Neural progenitor cell (in vitro differentiated cells): Measurements from ENCODE around the gene SRBD1. TPM values are rescaled to one million over a fixed set of nuclear protein-coding genes. Genes with fewer than 3 reads are reported as not detected.

Experiments used
- DNase-seq: peaks from one replicate; pipeline ENCODE4 v3.0.0-alpha.2; 2016; ENCODE audit warnings: low spot score
- H2AFZ ChIP-seq: fragments of 200-600 bp; sonication (generic); replicated peaks from 2 replicates; pipeline ENCODE4 v1.6.1; 2016; ENCODE audit warnings: antibody characterized with exemption
- H3F3A ChIP-seq: fragments of 200-600 bp; sonication (generic); 2 replicates; pipeline ENCODE4 v1.6.1; 2016; ENCODE audit warnings: antibody characterized with exemption, low read depth
- H3K27ac ChIP-seq: fragments of 200-600 bp; sonication (generic); 2 replicates; pipeline ENCODE4 v1.5.1; 2016; ENCODE audit warnings: mild to moderate bottlenecking
- H3K27me3 ChIP-seq: fragments of 200-600 bp; sonication (generic); 2 replicates; pipeline ENCODE4 v1.6.1; 2016; ENCODE audit warnings: mild to moderate bottlenecking, moderate library complexity
- H3K36me3 ChIP-seq: fragments of 200-600 bp; sonication (generic); 2 replicates; pipeline ENCODE4 v1.5.1; 2016
- H3K4me1 ChIP-seq: fragments of 200-600 bp; sonication (generic); 2 replicates; pipeline ENCODE4 v1.6.1; 2016; ENCODE audit warnings: mixed run types
- H3K4me2 ChIP-seq: fragments of 200-600 bp; sonication (generic); 2 replicates; pipeline ENCODE4 v1.6.1; 2016
- H3K4me3 ChIP-seq: fragments of 200-600 bp; sonication (generic); 2 replicates; pipeline ENCODE4 v1.5.1; 2016
- H3K79me2 ChIP-seq: fragments of 200-600 bp; sonication (generic); 2 replicates; pipeline ENCODE4 v1.6.1; 2016; ENCODE audit warnings: low read depth
- H3K9ac ChIP-seq: fragments of 200-600 bp; sonication (generic); 2 replicates; pipeline ENCODE4 v1.6.1; 2016
- H3K9me3 ChIP-seq: fragments of 200-600 bp; sonication (generic); 2 replicates; pipeline ENCODE4 v1.5.1; 2016; ENCODE audit warnings: low read depth
- H4K20me1 ChIP-seq: fragments of 200-600 bp; sonication (generic); 2 replicates; pipeline ENCODE4 v1.6.1; 2016; ENCODE audit warnings: low read depth
- H3K27ac Mint-ChIP-seq: 3 replicates; pipeline ENCODE4 v1.8.0; 2021; ENCODE audit warnings: mixed read lengths
- H3K27me3 Mint-ChIP-seq: 2 replicates; pipeline ENCODE4 v1.8.0; 2022; ENCODE audit warnings: low read depth, mild to moderate bottlenecking, inconsistent platforms, moderate library complexity, mixed read lengths; ENCODE audit not compliant: insufficient read depth
- H3K36me3 Mint-ChIP-seq: 3 replicates; pipeline ENCODE4 v1.8.0; 2021; ENCODE audit warnings: mixed read lengths
- H3K4me1 Mint-ChIP-seq: 3 replicates; pipeline ENCODE4 v1.8.0; 2021; ENCODE audit warnings: mixed read lengths
- H3K4me3 Mint-ChIP-seq: 3 replicates; pipeline ENCODE4 v1.8.0; 2021; ENCODE audit warnings: mild to moderate bottlenecking, moderate library complexity, mixed read lengths
- H3K9me3 Mint-ChIP-seq: 3 replicates; pipeline ENCODE4 v1.8.0; 2020; ENCODE audit warnings: mixed read lengths
- CTCF ChIP-seq: fragments of 200-600 bp; sonication (generic); IDR thresholded peaks from 2 replicates; pipeline ENCODE4 v1.5.1; 2017; ENCODE audit warnings: antibody characterized with exemption, mild to moderate bottlenecking
- EZH2 ChIP-seq: fragments of 200-600 bp; sonication (generic); IDR thresholded peaks from 2 replicates; pipeline ENCODE4 v1.6.1; 2017; ENCODE audit warnings: antibody characterized with exemption, mild to moderate bottlenecking, moderate library complexity
- EZH2phosphoT487 ChIP-seq: fragments of 200-600 bp; sonication (generic); IDR thresholded peaks from 2 replicates; pipeline ENCODE4 v1.6.1; 2017; ENCODE audit warnings: antibody characterized with exemption
- total RNA-seq: library from RNA; depleted of rRNA; stranded (reverse); fragments of >200 nt; gene quantifications from 2 replicates; pipeline ENCODE4 v1.2.3, GENCODE V29; 2015; ENCODE audit warnings: low replicate concordance

SRBD1 gene
- total RNA-seq, 1 donor from 2014 or later, result 37.2 TPM

GRCh38 chr2:45448217-45448616 is 162.8 kb downstream of the SRBD1 start:
- H3K27me3 Mint-ChIP-seq, result no peaks in the 10 kb centered on the region
- Histone ChIP-seq H3K27me3 (no peaks in the 10 kb centered on the region), H3K4me3 (no peak overlapping the region), H2AFZ (no peak overlapping the region), H3K9me3 (no peaks in the 10 kb centered on the region), H4K20me1 (no peaks in the 10 kb centered on the region), H3F3A (no peaks in the 10 kb centered on the region), H3K36me3 (no peaks in the 10 kb centered on the region), H3K4me2 (no peak overlapping the region), H3K79me2 (no peaks in the 10 kb centered on the region), H3K9ac (no peak overlapping the region), H3K4me1 (peaks cover 6% of the 10 kb centered on the region), H3K27ac (no peak overlapping the region)
- H3K27ac Mint-ChIP-seq, result no peak overlapping the region
- no peak overlapping the region for H3K4me3 Mint-ChIP-seq
- no peaks in the 10 kb centered on the region for H3K4me1 Mint-ChIP-seq
- H3K36me3 Mint-ChIP-seq, result no peaks in the 10 kb centered on the region
- no peaks in the 10 kb centered on the region for H3K9me3 Mint-ChIP-seq
- TF ChIP-seq CTCF, result no peak
- no peak for TF ChIP-seq EZH2
- no peak for TF ChIP-seq EZH2phosphoT487
- no peak for DNase-seq

GRCh38 chr2:45446016-45446415 is 165.1 kb downstream of the SRBD1 start:
- Histone ChIP-seq H2AFZ (no peak overlapping the region), H3K9ac (no peak overlapping the region), H3F3A (no peaks in the 10 kb centered on the region), H3K4me3 (no peak overlapping the region), H3K4me2 (no peak overlapping the region), H3K79me2 (no peaks in the 10 kb centered on the region), H3K9me3 (no peaks in the 10 kb centered on the region), H4K20me1 (no peaks in the 10 kb centered on the region), H3K4me1 (peaks cover 6% of the 10 kb centered on the region), H3K27ac (no peak overlapping the region), H3K27me3 (no peaks in the 10 kb centered on the region), H3K36me3 (no peaks in the 10 kb centered on the region)
- TF ChIP-seq EZH2phosphoT487 (no peak), CTCF (no peak), EZH2 (no peak)
- no peaks in the 10 kb centered on the region for H3K27me3 Mint-ChIP-seq
- no peaks in the 10 kb centered on the region for H3K36me3 Mint-ChIP-seq
- no peaks in the 10 kb centered on the region for H3K4me1 Mint-ChIP-seq
- H3K27ac Mint-ChIP-seq, result no peak overlapping the region
- no peak overlapping the region for H3K4me3 Mint-ChIP-seq
- H3K9me3 Mint-ChIP-seq, result no peaks in the 10 kb centered on the region
- DNase-seq, result no peak

GRCh38 chr2:45445037-45445436 is 166.0 kb downstream of the SRBD1 start:
- no peak overlapping the region for H3K4me3 ChIP-seq
- no peak overlapping the region for H3K27ac Mint-ChIP-seq
- H3K4me2 ChIP-seq, result no peak overlapping the region
- peaks cover 6% of the 10 kb centered on the region for H3K4me1 ChIP-seq
- no peaks in the 10 kb centered on the region for H3K4me1 Mint-ChIP-seq
- H3K9me3 Mint-ChIP-seq, result no peaks in the 10 kb centered on the region
- no peak for TF ChIP-seq EZH2phosphoT487
- no peak overlapping the region for H3K9ac ChIP-seq
- H3K9me3 ChIP-seq, result no peaks in the 10 kb centered on the region
- no peak overlapping the region for H2AFZ ChIP-seq
- no peak overlapping the region for H3K27ac ChIP-seq
- DNase-seq, result no peak
- no peaks in the 10 kb centered on the region for H3K79me2 ChIP-seq
- H3K36me3 Mint-ChIP-seq, result no peaks in the 10 kb centered on the region
- H3F3A ChIP-seq, result no peaks in the 10 kb centered on the region
- H4K20me1 ChIP-seq, result no peaks in the 10 kb centered on the region
- no peak overlapping the region for H3K4me3 Mint-ChIP-seq
- H3K27me3 ChIP-seq, result no peaks in the 10 kb centered on the region
- H3K27me3 Mint-ChIP-seq, result no peaks in the 10 kb centered on the region
- no peaks in the 10 kb centered on the region for H3K36me3 ChIP-seq

GRCh38 chr2:45443012-45443411 is 168.1 kb downstream of the SRBD1 start:
- Histone ChIP-seq H3K4me1 (peaks cover 6% of the 10 kb centered on the region), H3K9me3 (no peaks in the 10 kb centered on the region), H3K27ac (no peak overlapping the region), H3K4me3 (no peak overlapping the region), H3K27me3 (no peaks in the 10 kb centered on the region), H2AFZ (no peak overlapping the region), H3K9ac (no peak overlapping the region), H4K20me1 (no peaks in the 10 kb centered on the region), H3K4me2 (no peak overlapping the region), H3F3A (no peaks in the 10 kb centered on the region), H3K36me3 (no peaks in the 10 kb centered on the region), H3K79me2 (no peaks in the 10 kb centered on the region)
- no peak overlapping the region for H3K27ac Mint-ChIP-seq
- no peaks in the 10 kb centered on the region for H3K27me3 Mint-ChIP-seq
- no peak overlapping the region for H3K4me3 Mint-ChIP-seq
- DNase-seq, result no peak
- no peaks in the 10 kb centered on the region for H3K36me3 Mint-ChIP-seq
- no peaks in the 10 kb centered on the region for H3K4me1 Mint-ChIP-seq
- TF ChIP-seq CTCF, result no peak
- no peak for TF ChIP-seq EZH2phosphoT487
- TF ChIP-seq EZH2, result no peak
- H3K9me3 Mint-ChIP-seq, result no peaks in the 10 kb centered on the region
